CD4-positive, alpha-beta T cell (primary cell): ENCODE results near the gene TNXB. TPM values are rescaled to one million over a fixed set of nuclear protein-coding genes. Genes with fewer than 3 reads are reported as not detected.
"Not testable (repeated sequence)": the region's sequence is repeated elsewhere in the genome, so short reads cannot be mapped to it uniquely, and the experiment has no call there.

ENCODE experiments used
- ATAC-seq: fragments of 200-7000 bp; cut with Tn5 transposase; one replicate; pipeline ENCODE4 v1.10.0; 2022; ENCODE audit warnings: mild to moderate bottlenecking; ENCODE audit not compliant: poor library complexity
- CTCF ChIA-PET: fragments of 350-600 bp; sonication (Branson Sonifier 250); formaldehyde crosslinking; loops from one replicate; lab custom pipeline; 2021; ENCODE audit warnings: antibody characterized with exemption, inconsistent platforms; lab: Charles Lee
- POLR2A ChIA-PET: fragments of 350-600 bp; sonication (Branson Sonifier 250); formaldehyde crosslinking; loops from one replicate; lab custom pipeline; 2021; ENCODE audit warnings: antibody characterized with exemption, inconsistent platforms; lab: Charles Lee
- DNase-seq, 14 experiments: peaks; one replicate each; pipeline ENCODE4 v3.0.0-alpha.2; 2013 to 2020; ENCODE audit warnings: mixed read lengths in 2 of 14
- H3K27ac ChIP-seq, 2 donors: one replicate each; pipeline versions ENCODE4 v1.5.1 to v1.7.0; 2013; ENCODE audit warnings: low read length in 2 of 2, low read depth in 1 of 2, mild to moderate bottlenecking in 1 of 2
- H3K27me3 ChIP-seq, 2 experiments: 1 replicate in 1 of 2; 2 replicates in 1 of 2; pipeline versions ENCODE4 v1.6.1 to v1.7.0; 2013; ENCODE audit warnings: low read length in 2 of 2, control low read depth in 1 of 2, mild to moderate bottlenecking in 1 of 2, moderate library complexity in 1 of 2; ENCODE audit not compliant: insufficient read depth in 2 of 2, control insufficient read depth in 1 of 2
- H3K36me3 ChIP-seq: one replicate; pipeline ENCODE4 v1.6.1; 2013; ENCODE audit warnings: low read length, control low read depth; ENCODE audit not compliant: insufficient read depth
- H3K4me1 ChIP-seq: one replicate; pipeline ENCODE4 v1.6.1; 2013; ENCODE audit warnings: low read length, control low read depth; ENCODE audit not compliant: insufficient read depth
- H3K4me3 ChIP-seq: one replicate; pipeline ENCODE4 v1.5.1; 2013; ENCODE audit warnings: mild to moderate bottlenecking, low read length, moderate library complexity
- H3K9me3 ChIP-seq, 2 experiments: 1 replicate in 1 of 2; 2 replicates in 1 of 2; pipeline versions ENCODE4 v1.6.1 to v1.7.0; 2013; ENCODE audit warnings: low read length in 2 of 2, mild to moderate bottlenecking in 2 of 2, control low read depth in 1 of 2, moderate library complexity in 1 of 2; ENCODE audit not compliant: control insufficient read depth in 1 of 2, insufficient read depth in 1 of 2
- H3K27ac Mint-ChIP-seq: one replicate; pipeline ENCODE4 v1.8.0; 2020; ENCODE audit warnings: mixed read lengths
- H3K27me3 Mint-ChIP-seq: one replicate; pipeline ENCODE4 v1.8.0; 2021; ENCODE audit warnings: mixed read lengths
- H3K36me3 Mint-ChIP-seq: one replicate; pipeline ENCODE4 v1.8.0; 2021; ENCODE audit warnings: low read depth, mixed read lengths
- H3K4me1 Mint-ChIP-seq: one replicate; pipeline ENCODE4 v1.8.0; 2021; ENCODE audit warnings: low read depth, mixed read lengths
- H3K4me3 Mint-ChIP-seq: one replicate; pipeline ENCODE4 v1.8.0; 2020; ENCODE audit warnings: mild to moderate bottlenecking, mixed read lengths
- H3K9me3 Mint-ChIP-seq: one replicate; pipeline ENCODE4 v1.8.0; 2020; ENCODE audit warnings: mixed read lengths
- intact Hi-C, 2 experiments: fragments of 100-400 bp; cut with DNase I in 1 of 2; cut with micrococcal nuclease in 1 of 2; formaldehyde crosslinking; loops; one replicate each; pipeline versions ENCODE4 v1.15.1 to v1.9.0; 2023 to 2025; cut with DNase I, micrococcal nuclease
- total RNA-seq, 174 experiments: library from RNA in 2 of 174; stranded (reverse) in 2 of 174; gene quantifications; one replicate each; pipeline ENCODE4 v1.2.3 and lab custom pipeline; 2021 to 2026

TNXB gene
- total RNA-seq, 2 experiments from 2014 or later, result 8.3 to 9.0 TPM

DNA sequence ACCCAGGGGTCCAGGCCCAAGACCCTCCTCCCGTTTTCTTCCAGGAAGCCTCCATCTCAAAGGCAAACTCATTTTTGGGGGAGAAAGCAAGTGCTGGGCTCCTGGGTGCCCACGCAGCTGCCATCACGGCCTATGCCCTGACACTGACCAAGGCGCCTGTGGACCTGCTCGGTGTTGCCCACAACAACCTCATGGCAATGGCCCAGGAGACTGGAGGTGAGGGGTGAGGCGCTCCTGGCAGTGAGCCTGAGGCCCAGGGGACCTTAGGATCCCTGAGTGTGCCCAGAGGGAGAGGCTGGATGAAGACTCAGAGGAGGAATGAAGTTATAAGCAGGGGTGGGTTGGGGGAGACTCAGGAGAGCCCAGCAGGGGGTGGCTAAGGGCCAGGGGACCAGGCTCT is 112.8 kb downstream of the TNXB start:
- CTCF ChIA-PET, H3K9me3 Mint-ChIP-seq, DNase-seq, H3K27ac ChIP-seq, H3K36me3 Mint-ChIP-seq, intact Hi-C loops, H3K27me3 ChIP-seq, H3K27ac Mint-ChIP-seq, ATAC-seq, H3K4me3 ChIP-seq, H3K27me3 Mint-ChIP-seq, H3K9me3 ChIP-seq, H3K4me1 ChIP-seq, H3K36me3 ChIP-seq, H3K4me1 Mint-ChIP-seq, H3K4me3 Mint-ChIP-seq, POLR2A ChIA-PET: not testable (repeated sequence)

DNA sequence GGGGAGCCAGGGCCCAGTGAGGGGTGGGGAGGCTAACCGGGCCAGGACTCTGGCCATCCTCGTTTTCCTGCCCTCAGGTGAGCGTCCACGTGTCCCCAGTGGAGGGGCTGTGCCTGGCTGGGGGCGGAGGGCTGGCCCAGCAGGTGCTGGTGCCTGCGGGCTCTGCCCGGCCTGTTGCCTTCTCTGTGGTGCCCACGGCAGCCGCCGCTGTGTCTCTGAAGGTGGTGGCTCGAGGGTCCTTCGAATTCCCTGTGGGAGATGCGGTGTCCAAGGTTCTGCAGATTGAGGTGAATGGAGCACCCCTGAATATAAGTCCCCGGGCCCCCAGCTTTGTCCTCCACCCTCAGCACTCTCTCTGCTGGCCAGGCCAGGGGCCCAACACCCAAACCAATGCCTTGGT is 114.7 kb downstream of the TNXB start:
- H3K9me3 ChIP-seq, H3K27ac ChIP-seq, H3K4me3 ChIP-seq, H3K27me3 ChIP-seq, H3K4me1 ChIP-seq, intact Hi-C loops, DNase-seq, CTCF ChIA-PET, H3K9me3 Mint-ChIP-seq, POLR2A ChIA-PET, H3K4me1 Mint-ChIP-seq, H3K36me3 ChIP-seq, H3K27me3 Mint-ChIP-seq, H3K36me3 Mint-ChIP-seq, H3K4me3 Mint-ChIP-seq, ATAC-seq, H3K27ac Mint-ChIP-seq: not testable (repeated sequence)

Other genes with a start within 250 kb of the TNXB start
- gene NEU1, start 246.5 kb downstream of the TNXB start, total RNA-seq, result 10 to 100 TPM; 19.7 to 21.1 TPM
- under 1 TPM in 1 of 2 experiments, not detected in 1; 0.20 TPM for gene SLC44A4, start 230.3 kb downstream of the TNXB start, total RNA-seq
- gene EHMT2, start 211.6 kb downstream of the TNXB start, total RNA-seq, result 10 to 100 TPM; 36.3 to 36.6 TPM
- gene ZBTB12, start 207.3 kb downstream of the TNXB start, total RNA-seq, result under 1 TPM; 0.28 to 0.33 TPM
- 1 to 10 TPM; 1.4 to 2.3 TPM for gene C2, start 181.6 kb downstream of the TNXB start, total RNA-seq
- gene CFB, start 163.2 kb downstream of the TNXB start, total RNA-seq, result 1 to 10 TPM; 1.5 to 2.2 TPM
- gene NELFE, start 150.4 kb downstream of the TNXB start, total RNA-seq, result 10 to 100 TPM; 53.8 to 58.2 TPM
- 100 to 1,000 TPM; 133 to 141 TPM for gene SKIC2, start 150.2 kb downstream of the TNXB start, total RNA-seq
- 10 to 100 TPM; 30.0 to 31.1 TPM for gene DXO, start 137.2 kb downstream of the TNXB start, total RNA-seq
- 1 to 10 TPM; 4.2 TPM for gene C4A, start 127.3 kb downstream of the TNXB start, total RNA-seq
- gene C4B, start 94.5 kb downstream of the TNXB start, total RNA-seq, result 1 to 10 TPM; 3.0 to 4.0 TPM
- gene CYP21A2, start 70.9 kb downstream of the TNXB start, total RNA-seq, result under 1 TPM; 0.17 to 0.36 TPM
- gene ATF6B, start 18.9 kb upstream of the TNXB start, total RNA-seq, result 10 to 100 TPM; 72.2 to 75.6 TPM
- under 1 TPM; 0.66 to 0.73 TPM for gene FKBPL, start 20.9 kb upstream of the TNXB start, total RNA-seq
- 1 to 10 TPM; 2.6 to 3.2 TPM for gene PRRT1, start 42.6 kb upstream of the TNXB start, total RNA-seq
- gene PPT2, start 44.8 kb upstream of the TNXB start, total RNA-seq, result 1 to 10 TPM; 8.7 to 8.9 TPM
- 10 to 100 TPM; 13.1 to 13.8 TPM for gene EGFL8, start 55.3 kb upstream of the TNXB start, total RNA-seq
- 10 to 100 TPM; 13.2 to 13.3 TPM for gene AGPAT1, start 66.7 kb upstream of the TNXB start, total RNA-seq
- gene RNF5, start 69.1 kb upstream of the TNXB start, total RNA-seq, result 1 to 10 TPM; 9.6 to 9.9 TPM
- gene AGER, start 74.9 kb upstream of the TNXB start, total RNA-seq, result 10 to 100 TPM; 23.5 to 27.0 TPM
- 10 to 100 TPM; 62.0 to 65.6 TPM for gene PBX2, start 80.9 kb upstream of the TNXB start, total RNA-seq
- gene GPSM3, start 83.3 kb upstream of the TNXB start, total RNA-seq, result 100 to 1,000 TPM; 190 to 202 TPM
- gene NOTCH4, start 114.7 kb upstream of the TNXB start, total RNA-seq, result under 1 TPM; 0.47 to 0.53 TPM